ENCODE data around the gene CLMP.

The CLMP gene, protein sequence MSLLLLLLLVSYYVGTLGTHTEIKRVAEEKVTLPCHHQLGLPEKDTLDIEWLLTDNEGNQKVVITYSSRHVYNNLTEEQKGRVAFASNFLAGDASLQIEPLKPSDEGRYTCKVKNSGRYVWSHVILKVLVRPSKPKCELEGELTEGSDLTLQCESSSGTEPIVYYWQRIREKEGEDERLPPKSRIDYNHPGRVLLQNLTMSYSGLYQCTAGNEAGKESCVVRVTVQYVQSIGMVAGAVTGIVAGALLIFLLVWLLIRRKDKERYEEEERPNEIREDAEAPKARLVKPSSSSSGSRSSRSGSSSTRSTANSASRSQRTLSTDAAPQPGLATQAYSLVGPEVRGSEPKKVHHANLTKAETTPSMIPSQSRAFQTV

DNA sequence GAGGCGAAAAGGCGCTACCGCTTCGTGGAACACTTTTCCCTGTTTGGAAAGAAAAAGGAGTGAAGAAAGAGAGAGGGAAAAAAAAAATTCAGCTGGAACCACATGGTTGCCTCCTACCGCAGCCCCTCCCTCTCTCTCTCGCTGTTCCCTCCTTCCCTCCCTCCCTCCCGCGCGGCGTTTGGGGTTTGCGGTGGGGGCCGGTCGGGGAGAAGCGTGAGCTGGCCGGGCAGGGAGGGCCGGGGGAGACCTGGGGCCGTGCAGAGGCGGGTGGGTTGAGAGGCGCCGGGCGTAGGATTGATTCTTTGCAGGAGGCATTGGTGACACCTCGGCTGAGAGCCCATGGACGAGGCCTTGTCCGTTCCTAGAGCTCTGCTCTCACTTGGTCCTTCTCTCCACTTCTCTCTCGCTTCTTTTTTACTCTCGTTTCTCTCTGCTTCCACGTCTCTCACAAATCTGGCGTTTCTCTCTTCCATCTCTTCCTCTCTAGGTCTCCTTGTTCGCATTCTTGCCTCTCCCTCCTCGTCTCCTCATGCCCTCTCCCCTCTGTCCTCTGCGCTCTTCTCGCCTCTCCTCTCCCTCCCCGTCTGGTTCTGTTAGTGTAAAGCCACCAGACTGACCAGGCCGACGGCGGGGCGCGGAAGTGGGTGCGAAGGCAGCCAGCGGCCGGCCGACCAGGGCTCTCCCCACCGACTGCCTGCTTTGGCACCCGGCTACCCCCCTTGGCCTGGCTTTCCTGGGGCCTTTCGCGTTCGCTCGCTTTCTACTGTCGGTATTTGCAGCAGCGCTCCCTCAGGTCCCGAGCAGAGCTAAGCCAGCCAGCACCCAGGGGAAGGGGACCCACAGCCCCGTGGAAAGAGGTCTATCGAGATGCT, at the start of gene CLMP:
Gene CLMP, minus strand, starts transcription at position 61 of the 872 bp plus-strand sequence. CDS start 308 bp downstream, outside the sequence.
- DNase-seq = no peak

DNA sequence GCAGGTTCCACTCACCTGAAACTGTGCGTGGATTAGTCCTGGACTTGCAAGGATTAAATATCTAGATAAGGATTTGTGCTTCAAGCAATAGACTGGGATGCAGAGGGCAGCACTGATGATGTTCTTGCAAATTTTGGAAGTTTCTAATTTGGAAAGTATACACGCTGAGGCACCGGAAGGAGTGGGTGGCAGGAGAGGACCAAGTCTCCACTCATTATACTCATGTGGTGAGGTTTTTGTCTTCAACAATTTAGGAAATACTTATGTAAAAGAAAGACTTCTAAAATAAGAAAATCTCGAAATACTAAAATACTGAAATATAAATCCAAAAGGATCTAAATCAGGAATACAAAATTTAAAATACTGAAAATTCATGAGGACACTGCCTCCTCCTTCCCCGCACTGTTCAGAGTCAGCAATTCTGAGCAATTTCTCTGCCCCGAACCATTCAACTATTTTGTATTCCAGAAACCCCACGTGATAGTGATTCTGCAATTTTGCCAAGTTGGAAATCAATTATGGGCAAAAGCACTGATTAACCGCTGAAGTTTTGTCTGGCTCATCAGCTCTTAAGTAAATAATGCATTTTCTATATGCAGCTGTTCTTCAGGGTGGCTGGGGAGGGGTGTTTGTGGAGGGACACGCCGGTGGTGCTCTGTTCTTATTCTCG, 47.0 kb upstream of the CLMP start:
- no peak for DNase-seq

DNA sequence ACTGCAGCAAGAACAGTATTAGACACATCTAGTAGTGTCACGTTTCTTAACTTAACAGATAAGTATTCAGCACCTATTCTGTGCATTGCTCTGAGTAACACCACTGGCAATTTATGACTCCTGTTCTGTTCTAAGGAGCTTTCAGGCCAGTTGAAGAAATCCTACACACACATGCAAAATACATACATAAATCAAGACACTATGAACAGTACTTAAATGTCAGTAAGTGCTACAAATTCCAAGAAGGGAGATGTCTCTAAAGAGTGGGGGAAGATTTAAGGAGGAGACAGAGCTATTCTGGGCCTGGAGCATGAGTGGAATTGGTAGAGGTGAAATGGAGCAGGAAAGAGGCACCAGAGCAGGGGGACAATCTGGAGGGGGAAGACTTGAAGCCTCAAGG, 46.2 kb upstream of the CLMP start:
- no peak for DNase-seq

DNA sequence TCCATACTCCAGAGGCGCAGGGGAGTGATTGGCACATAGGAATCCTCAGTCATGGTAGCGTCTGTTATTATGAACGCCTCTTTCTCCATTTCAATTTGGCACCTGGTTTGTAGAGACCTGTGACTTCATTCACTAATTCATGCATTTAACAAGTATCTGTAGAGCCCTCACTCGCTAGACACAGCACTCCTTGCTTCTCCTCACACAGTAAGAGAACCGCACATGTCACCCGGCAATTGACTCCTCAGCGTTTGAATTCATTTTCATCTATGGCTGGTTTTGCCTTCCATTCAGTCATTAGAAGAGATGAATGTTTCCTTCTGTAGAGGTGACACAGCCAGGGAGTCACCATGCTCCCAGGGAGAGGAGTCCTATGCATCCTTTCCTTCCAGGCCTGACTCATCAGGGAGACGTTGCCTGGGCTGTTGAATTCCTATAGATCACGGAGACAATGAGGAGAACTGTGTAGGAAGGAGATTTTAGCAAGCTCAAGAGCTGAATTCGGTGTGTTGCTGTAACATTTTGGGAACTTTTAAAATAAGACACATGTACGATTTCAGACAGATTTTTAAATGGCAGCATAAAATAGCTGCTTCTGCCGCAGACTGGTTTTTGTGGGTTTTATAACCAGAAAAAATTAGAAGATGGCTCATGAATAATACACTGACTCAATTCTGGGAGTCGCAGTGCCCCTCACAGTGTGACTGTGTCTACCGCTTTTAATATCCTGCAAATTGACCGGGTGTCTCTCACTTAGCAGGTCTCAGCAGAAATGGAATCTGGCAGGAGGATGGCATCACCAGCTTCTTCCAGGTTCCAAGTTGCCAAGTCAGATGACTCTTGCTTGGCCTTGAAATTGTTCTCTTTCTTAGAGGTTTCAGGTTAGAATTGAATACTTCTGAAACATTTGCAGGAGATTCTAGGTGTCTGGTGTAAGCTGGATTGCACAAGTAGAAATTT, 44.4 kb upstream of the CLMP start:
- DNase-seq = no peak

DNA sequence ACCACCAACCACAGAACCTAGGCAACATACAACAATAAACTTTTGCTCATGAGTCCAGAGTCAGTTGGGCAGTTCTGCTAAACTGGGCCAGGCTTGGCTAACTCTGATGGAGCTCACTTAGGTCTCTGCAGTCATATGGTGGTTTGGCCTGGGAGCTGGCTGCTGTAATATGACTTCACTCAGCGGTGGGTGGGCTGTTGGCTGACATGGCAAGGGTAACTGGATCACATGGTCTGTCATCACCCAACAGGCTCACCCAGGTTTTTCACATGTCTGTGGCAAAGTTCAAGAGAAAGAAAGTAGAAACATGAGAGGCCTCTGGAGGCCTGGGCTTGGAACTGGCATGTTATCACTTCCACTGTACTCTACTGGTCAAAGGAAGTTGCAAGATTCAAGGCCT, 43.2 kb upstream of the CLMP start:
- DNase-seq = no peak

DNA sequence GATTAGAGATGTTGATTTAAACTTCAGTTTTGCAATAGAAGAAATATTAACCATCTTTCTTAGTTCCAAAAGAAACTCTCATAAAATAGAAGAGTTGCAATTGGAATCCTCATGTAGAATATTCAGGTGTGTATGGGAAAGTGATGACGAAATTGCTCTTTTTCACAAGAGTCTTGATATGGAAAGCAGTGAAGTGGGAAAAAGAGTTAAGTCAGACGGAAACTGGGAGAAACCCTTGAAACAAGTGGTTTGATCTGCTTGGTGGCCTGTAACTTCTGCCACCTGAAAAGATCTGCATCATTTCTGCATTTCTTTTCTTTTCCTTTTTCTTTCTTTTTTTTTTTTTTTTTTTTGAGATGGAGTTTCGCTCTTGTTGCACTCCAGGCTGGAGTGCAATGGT, 41.8 kb upstream of the CLMP start:
- no peak for DNase-seq

DNA sequence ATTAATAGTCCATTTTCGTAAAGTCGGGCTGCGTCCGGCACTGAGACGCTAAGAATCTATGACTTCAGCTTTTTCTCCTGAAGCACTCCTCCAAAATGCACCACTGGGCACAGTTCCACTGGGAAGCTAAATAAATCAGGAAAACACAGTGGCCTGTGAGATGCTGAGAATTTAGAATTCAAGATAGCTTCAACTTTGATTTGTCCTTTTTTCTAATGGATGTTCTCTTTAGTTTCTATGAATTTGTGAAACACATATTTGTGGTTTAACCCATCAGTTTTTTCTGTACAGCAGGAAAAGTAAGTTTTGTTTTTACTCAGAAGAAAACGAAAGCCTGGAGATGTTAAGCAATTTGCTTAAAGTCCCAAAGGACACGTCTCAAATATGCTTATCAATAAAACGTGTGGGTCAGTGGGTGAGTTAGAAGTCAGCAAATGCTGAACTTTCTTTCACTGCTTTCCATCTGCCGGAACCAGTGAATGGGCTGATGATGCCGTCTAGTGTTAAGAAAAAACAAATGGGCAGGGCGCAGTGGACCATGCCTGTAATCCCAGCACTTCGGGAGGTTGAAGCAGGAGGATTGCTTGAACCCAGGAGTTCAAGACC, 40.7 kb upstream of the CLMP start:
- no peak for DNase-seq

DNA sequence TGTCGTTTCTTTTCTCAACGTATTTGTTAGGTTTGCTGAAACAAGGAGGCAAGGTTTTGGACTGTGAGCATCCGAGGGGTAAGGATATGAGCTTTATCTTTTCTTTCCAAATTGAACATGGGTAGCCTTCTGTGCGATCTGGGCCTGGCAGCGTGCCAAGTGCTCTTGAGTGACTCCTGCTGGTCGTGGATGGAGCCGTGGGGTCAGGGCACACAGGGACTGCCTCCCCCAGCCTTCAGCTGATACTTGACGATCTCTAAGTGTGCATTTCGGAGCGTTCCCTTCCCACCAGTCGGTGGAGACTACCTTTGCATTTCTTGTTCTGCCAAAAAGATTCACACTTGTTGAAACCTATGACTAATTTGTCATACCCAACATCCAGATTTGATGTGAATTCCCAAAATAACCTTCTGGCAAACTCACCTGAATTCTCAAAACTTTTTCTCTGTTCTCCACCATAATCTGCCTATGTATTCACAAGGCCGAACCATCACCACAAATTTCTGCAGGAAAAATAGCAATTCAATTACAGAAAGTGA, 40.1 kb upstream of the CLMP start:
- no peak for DNase-seq

DNA sequence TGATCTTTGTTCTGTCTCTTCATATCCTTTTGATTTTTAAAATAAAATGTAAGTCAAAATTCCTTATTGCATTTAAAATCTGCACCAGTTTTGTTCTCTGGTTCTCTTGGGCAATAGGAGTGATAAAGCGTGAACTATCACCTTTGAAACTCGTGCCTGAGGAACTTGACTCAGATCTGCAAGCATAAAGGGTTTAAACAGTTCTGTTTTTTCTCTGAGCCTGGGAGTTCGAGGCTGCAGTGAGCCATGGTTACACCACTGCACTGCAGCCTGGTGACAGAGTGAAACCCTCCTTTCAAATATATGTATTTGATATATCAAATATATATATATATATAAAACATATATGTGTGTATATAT, 38.9 kb upstream of the CLMP start:
- no peak for DNase-seq

DNA sequence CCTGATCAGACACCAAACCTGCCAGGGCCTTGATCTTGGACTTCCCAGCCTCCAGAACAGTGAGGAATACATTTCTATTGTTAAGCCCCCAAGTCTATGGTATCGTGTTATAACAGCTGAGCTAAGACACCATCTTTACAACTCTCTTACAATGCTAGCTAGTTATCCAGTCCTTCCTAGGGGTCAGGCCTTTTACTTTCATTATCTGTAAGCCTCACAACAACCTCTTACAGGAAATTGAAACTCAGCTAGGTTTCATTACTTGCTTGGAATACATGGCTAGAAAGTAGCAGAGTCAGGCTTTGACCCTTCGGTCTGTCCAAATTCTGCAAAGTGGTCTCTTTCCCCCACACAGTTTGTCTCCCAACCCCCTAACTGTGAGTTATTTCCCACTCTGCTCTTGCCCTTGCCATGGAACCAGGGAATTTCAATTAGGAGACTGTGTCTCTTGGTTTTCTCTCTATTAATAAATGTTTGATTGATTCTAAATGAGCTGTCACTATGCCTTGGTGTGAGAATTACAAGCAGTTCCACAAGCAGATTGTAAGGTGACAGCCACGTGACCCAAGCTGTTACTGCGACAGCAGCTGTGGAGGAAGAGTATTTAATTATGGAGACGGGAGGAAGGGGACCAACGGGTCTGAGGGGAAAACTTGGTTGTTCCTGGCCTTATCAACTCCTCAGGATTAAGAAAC, 38.4 kb upstream of the CLMP start:
- DNase-seq = no peak

DNA sequence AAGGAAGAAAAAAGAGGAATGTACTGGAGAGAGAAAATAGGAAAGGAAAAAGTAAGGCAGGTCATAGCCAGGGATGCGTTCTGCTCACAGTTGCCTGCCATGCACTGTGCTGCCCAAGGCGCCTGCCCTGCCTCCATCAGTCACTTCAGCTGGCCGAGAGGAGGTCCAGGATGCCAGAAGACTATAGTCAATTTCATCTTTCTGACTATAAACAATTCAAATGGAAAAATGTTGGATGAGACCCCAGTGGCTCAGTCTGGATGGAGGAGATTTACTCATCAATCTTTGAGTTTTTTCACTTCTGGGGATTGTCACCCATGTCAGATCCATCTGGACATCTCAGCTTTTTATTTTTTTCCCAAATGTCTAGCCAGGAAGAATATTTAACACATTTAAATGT, 36.7 kb upstream of the CLMP start:
- DNase-seq = no peak

DNA sequence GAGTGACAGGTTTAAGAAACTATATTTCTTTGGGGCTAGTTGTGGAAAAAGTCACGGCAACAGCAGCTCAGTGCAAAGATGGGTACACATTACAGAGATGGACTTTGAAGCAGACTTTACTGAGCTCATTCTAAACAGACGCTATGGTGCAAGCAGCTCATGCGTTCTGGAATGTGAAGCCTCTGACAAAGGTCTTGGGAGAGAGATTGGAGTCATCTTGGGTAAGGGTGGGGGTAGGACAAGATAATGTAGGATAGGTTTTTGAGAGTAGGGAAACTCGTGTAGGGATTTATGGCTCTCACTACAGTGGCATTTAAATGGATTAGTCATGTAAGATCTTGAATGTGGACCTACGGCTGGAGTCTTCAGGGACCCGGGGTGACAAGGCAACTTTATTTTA, 36.2 kb upstream of the CLMP start:
- no peak for DNase-seq

DNA sequence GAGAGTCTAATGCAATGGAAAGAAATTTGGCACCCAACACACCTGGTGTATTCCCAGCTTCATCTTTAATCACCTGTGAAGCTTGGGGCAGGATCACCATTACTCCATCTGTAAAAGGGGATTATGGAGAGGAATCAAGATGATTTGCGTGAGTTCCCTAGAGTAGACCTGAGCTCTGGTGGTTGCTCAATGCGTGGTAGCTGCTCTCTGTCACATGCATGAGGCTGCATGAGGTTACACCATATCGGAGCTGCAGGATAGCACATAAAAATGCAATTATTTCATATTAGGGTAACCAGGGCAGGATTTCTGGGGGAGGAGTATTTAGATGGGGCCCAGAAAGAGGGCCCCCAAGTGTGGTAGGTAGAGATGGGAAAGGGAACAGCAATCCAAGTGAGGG, 35.3 kb upstream of the CLMP start:
- DNase-seq = no peak

DNA sequence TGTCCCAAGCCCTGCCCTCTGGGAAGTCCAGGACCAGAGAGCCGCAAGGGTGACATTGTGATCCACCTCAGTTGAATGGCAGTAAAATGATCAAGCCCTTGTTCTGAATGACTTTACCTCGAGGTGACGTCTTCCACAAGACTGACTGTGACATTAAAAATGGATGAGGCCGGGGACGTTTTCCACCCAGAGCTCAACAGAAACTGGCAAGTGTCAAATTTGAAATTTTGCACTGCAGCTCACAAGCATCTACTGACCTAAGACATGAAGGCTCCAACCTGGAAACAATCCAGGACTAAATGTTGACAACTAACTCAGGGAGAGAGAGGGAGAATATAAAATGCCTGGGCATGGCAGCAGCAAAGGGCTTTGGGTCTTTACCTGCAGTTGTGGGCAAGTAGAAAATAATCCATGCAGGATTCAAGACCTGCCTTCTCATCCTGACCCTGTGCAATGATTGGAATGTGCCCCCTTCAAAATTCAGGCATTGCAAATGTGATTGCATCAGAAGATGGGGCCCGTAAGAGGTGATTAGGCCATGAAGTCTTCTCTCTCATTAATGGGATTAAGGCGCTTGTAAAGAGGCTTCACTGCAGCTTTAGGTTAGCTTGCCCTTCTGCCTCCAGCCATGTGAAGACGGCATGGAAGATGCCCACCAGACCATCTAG, 33.6 kb upstream of the CLMP start:
- DNase-seq = no peak

DNA sequence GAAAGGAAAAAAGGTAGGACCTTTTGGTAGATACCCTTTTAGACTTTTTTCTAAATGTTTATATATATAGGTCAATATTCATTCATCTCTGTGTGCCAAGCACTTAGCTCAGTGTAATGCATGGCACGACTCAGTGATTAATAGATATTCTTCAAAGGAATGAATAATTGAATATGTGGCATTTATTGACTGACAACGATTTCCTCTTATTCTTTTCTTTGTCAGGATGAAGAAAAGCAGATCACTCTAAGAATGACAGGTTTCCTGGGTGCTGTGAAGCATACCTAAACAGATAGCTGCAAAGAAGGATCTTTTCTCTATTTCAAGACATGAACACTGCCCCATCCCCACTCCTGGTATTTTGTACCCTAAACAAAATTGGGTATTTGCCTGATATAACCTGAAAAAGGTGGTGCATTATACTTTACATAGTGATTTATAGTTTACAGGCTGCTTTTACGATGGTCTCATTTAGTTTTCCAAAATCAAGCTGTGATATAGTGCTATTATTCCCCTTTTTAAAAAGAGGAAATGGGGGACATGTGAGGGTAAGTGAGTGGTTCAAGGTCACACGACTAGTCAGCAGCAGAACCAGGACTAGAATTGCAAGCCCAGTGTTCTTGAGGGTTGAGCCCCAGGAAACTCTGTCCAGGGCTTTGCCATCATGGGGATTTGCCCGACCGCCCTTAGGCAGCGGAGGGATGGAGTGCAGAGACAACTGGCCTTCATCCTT, 32.9 kb upstream of the CLMP start:
- DNase-seq = no peak

DNA sequence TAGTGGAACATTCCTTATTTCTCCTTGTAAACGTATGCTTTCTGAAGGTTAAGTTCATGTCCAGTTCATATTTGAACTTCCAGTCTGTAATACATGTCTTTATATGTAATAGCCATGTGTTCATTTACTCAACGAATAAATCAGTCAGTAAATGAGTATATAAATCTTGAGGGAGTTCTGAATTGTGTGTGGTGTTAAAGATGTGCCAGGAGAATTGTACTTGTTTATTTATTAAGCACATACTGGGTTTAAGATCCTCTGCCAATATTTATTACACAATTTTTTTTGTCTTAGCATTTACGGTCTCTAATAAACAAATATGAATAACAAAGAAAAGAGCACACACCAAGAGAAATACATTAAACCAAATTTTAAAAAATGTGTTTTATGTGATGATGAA, 26.5 kb upstream of the CLMP start:
- no peak for DNase-seq

DNA sequence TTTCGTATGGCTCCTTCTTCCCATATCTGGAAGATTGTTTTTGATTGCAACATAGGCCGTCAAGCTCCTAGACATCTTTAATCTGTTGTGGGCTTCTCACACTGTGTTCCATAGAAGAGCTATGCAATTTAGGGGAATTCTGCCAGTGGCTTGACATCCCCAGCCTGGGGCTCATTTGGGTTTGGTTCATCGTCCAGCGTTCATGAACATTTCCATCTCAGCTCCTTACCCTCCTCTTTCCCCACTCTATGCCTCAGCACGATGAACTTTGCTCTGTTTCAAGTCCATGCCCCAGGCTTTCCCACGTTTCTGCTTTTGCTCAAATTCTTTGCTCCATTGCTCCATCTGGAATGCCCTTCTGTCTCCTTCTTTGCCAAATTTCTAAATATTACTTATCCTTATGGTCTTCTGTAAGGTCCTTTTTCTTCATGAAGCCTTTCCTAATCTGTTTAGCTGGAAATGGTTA, 26.1 kb upstream of the CLMP start:
- DNase-seq = no peak

DNA sequence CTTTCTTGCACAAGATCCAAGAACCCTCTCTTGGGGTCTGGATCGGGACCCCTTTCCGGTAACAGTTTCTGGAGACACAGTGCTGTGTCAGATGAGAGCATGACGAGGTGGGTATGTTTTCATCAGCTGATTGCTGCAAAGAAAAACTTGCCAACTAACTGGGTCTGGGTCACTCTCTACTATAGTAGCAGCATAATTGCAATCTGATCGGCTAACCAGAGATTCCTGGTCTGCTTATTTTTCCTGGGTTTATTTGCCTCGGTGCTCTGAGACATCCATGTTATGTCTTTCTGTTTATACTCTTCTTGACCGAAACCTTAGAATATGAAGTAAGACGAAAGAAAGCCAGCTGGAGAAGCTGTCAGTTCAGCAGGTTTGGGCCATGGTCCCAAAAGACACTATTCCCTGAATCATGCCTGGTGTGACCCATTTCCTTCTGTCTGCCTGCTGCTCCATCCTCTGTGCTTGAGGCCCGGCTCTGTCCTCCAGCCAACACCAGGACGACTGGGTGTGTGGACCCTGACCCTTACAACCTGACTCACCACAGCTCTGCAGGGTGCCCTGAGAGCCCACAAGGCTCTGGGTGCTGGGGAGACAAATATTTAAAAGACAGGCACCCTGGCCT, 24.1 kb upstream of the CLMP start:
- DNase-seq = no peak

DNA sequence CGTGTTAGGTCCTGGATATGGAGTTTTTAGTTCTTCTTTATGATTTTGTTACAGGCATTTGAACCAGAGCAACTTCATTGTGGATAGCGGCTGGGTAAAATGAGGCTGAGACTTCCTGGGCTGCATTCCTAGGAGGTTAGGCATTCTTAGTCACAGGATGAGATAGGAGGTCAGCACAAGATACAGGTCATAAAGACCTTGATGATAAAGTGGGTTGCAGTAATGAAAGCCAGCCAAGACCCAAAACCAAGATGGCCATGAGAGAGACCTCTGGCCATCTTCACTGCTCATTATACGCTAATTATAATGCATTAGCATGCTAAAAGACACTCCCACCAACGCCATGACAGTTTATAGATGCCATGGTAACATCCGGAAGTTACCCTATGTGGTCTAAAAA, 23.4 kb upstream of the CLMP start:
- no peak for DNase-seq
